ENCODE results near the gene LRRC26. TPM values are rescaled to one million over a fixed set of nuclear protein-coding genes. Genes with fewer than 3 reads are reported as not detected.

Gene LRRC26
- total RNA-seq, 1 donor from 2014 or later = not detected

- Mint-ChIP-seq H3K36me3 (ENCODE audit: low read depth) (peaks cover 4% of the 10 kb centered on the region), H3K27me3 (peaks cover 22% of the 10 kb centered on the region), H3K4me1 (no peaks in the 10 kb centered on the region), H3K27ac (no peak overlapping the region), H3K4me3 (no peak overlapping the region), H3K9me3 (no peaks in the 10 kb centered on the region)
- intact Hi-C loops (cut with micrococcal nuclease) = loop anchor here (5.0 to 10.0 kb wide), 2 partner anchors 47 to 129 kb away; partner anchors contain the start of gene NPDC1
- DNase-seq = no peak
Measured at GRCh38 chr9:137173796-137174664, 4.2 kb upstream of the LRRC26 start.

GRCh38 chr9:137172901-137173795 lies 3.3 kb upstream of the LRRC26 start:
- no peaks in the 10 kb centered on the region for H3K4me1 Mint-ChIP-seq
- DNase-seq = no peak
- H3K36me3 Mint-ChIP-seq (ENCODE audit: low read depth) = peaks cover 4% of the 10 kb centered on the region
- H3K27me3 Mint-ChIP-seq = peaks cover 26% of the 10 kb centered on the region
- H3K27ac Mint-ChIP-seq = no peak overlapping the region
- no peak overlapping the region for H3K4me3 Mint-ChIP-seq
- no peaks in the 10 kb centered on the region for H3K9me3 Mint-ChIP-seq
- intact Hi-C loops (cut with micrococcal nuclease) = loop anchor here (5.0 to 10.0 kb wide), 2 partner anchors 46 to 128 kb away; partner anchors contain the start of gene NPDC1

GRCh38 chr9:137171149-137171900 lies 1.5 kb upstream of the LRRC26 start:
- H3K4me1 Mint-ChIP-seq = no peaks in the 10 kb centered on the region
- H3K4me3 Mint-ChIP-seq = no peak overlapping the region
- H3K27me3 Mint-ChIP-seq = peaks cover 31% of the 10 kb centered on the region
- DNase-seq = no peak
- no peak overlapping the region for H3K27ac Mint-ChIP-seq
- H3K9me3 Mint-ChIP-seq = no peaks in the 10 kb centered on the region
- intact Hi-C loops (cut with micrococcal nuclease) = loop anchor here (5.0 to 10.0 kb wide), 2 partner anchors 44 to 127 kb away; partner anchors contain the start of gene NPDC1
- H3K36me3 Mint-ChIP-seq (ENCODE audit: low read depth) = no peaks in the 10 kb centered on the region

GRCh38 chr9:137170486-137171148 lies 766 bp upstream of the LRRC26 start:
- Mint-ChIP-seq H3K36me3 (ENCODE audit: low read depth) (no peaks in the 10 kb centered on the region), H3K4me3 (no peak overlapping the region), H3K27me3 (peaks cover 31% of the 10 kb centered on the region), H3K9me3 (no peaks in the 10 kb centered on the region), H3K4me1 (no peaks in the 10 kb centered on the region), H3K27ac (no peak overlapping the region)
- no peak for DNase-seq
- intact Hi-C loops (cut with micrococcal nuclease) = loop anchor here (5.0 to 10.0 kb wide), 2 partner anchors 43 to 126 kb away; partner anchors contain the start of gene NPDC1

- intact Hi-C loops (cut with micrococcal nuclease) = loop anchor here (1.0 to 10.0 kb wide), 2 partner anchors 12 to 324 kb away; partner anchors contain the start of genes AJM1 and PHPT1
- peak overlapping the region; percentile 66 for H3K4me3 Mint-ChIP-seq
Measured at GRCh38 chr9:137168904-137169856, 671 bp downstream of the LRRC26 start.

GRCh38 chr9:137168573-137168903 lies 1.3 kb downstream of the LRRC26 start:
- no peaks in the 10 kb centered on the region for H3K9me3 Mint-ChIP-seq
- no peak overlapping the region for H3K4me3 Mint-ChIP-seq
- intact Hi-C loops (cut with micrococcal nuclease) = loop anchor here (1.0 to 10.0 kb wide), 2 partner anchors 11 to 324 kb away; partner anchors contain the start of genes AJM1 and PHPT1
- H3K27me3 Mint-ChIP-seq = peaks cover 31% of the 10 kb centered on the region
- no peak overlapping the region for H3K27ac Mint-ChIP-seq
- no peaks in the 10 kb centered on the region for H3K4me1 Mint-ChIP-seq
- H3K36me3 Mint-ChIP-seq (ENCODE audit: low read depth) = no peaks in the 10 kb centered on the region
- DNase-seq = no peak

More at GRCh38 chr9:137168904-137169856, 671 bp downstream of the LRRC26 start:
- no peaks in the 10 kb centered on the region for H3K4me1 Mint-ChIP-seq
- H3K27me3 Mint-ChIP-seq = peaks cover 31% of the 10 kb centered on the region
- no peaks in the 10 kb centered on the region for H3K36me3 Mint-ChIP-seq (ENCODE audit: low read depth)
- H3K27ac Mint-ChIP-seq = no peak overlapping the region
- DNase-seq = peak; percentile 75
- H3K9me3 Mint-ChIP-seq = no peaks in the 10 kb centered on the region

GRCh38 chr9:137167747-137168572 lies 1.9 kb downstream of the LRRC26 start:
- Mint-ChIP-seq H3K4me1 (no peaks in the 10 kb centered on the region), H3K27me3 (peaks cover 28% of the 10 kb centered on the region), H3K4me3 (no peak overlapping the region), H3K27ac (no peak overlapping the region), H3K9me3 (no peaks in the 10 kb centered on the region), H3K36me3 (ENCODE audit: low read depth) (no peaks in the 10 kb centered on the region)
- DNase-seq = no peak
- intact Hi-C loops (cut with micrococcal nuclease) = loop anchor here (1.0 to 10.0 kb wide), 2 partner anchors 11 to 323 kb away; partner anchors contain the start of genes AJM1 and PHPT1

- intact Hi-C loops (cut with micrococcal nuclease) = loop anchor here (10.0 kb wide), 1 partner anchor 323 kb away; the partner anchor contains the start of genes AJM1 and PHPT1
- no peaks in the 10 kb centered on the region for H3K36me3 Mint-ChIP-seq (ENCODE audit: low read depth)
- H3K9me3 Mint-ChIP-seq = no peaks in the 10 kb centered on the region
- H3K27ac Mint-ChIP-seq = no peak overlapping the region
- no peak for DNase-seq
- no peak overlapping the region for H3K4me3 Mint-ChIP-seq
- no peaks in the 10 kb centered on the region for H3K4me1 Mint-ChIP-seq
- H3K27me3 Mint-ChIP-seq = peaks cover 26% of the 10 kb centered on the region
Measured at GRCh38 chr9:137167277-137167746, 2.5 kb downstream of the LRRC26 start.

GRCh38 chr9:137166380-137167229 lies 3.2 kb downstream of the LRRC26 start:
- no peaks in the 10 kb centered on the region for H3K36me3 Mint-ChIP-seq (ENCODE audit: low read depth)
- intact Hi-C loops (cut with micrococcal nuclease) = loop anchor here (10.0 kb wide), 1 partner anchor 322 kb away; the partner anchor contains the start of genes AJM1 and PHPT1
- no peaks in the 10 kb centered on the region for H3K4me1 Mint-ChIP-seq
- H3K4me3 Mint-ChIP-seq = no peak overlapping the region
- peaks cover 24% of the 10 kb centered on the region for H3K27me3 Mint-ChIP-seq
- H3K9me3 Mint-ChIP-seq = no peaks in the 10 kb centered on the region
- DNase-seq = no peak
- no peak overlapping the region for H3K27ac Mint-ChIP-seq

GRCh38 chr9:137165250-137165836 lies 4.5 kb downstream of the LRRC26 start:
- DNase-seq = no peak
- H3K27me3 Mint-ChIP-seq = peaks cover 19% of the 10 kb centered on the region
- intact Hi-C loops (cut with micrococcal nuclease) = loop anchor here (10.0 kb wide), 1 partner anchor 321 kb away; the partner anchor contains the start of genes AJM1 and PHPT1
- H3K4me3 Mint-ChIP-seq = no peak overlapping the region
- H3K36me3 Mint-ChIP-seq (ENCODE audit: low read depth) = no peaks in the 10 kb centered on the region
- no peak overlapping the region for H3K27ac Mint-ChIP-seq
- no peaks in the 10 kb centered on the region for H3K4me1 Mint-ChIP-seq
- H3K9me3 Mint-ChIP-seq = no peaks in the 10 kb centered on the region

Data from activated CD4-positive, alpha-beta T cell treated with anti-CD3 and anti-CD28 coated beads, Interleukin-2, amount 10 ng/mL, durations not matched to agents 24 days and 14 days (primary cell).